Brain microvascular endothelial cell (primary cell): ENCODE data around the gene SFTA2.

Experiments
- DNase-seq: peaks from one replicate; pipeline ENCODE4 v3.0.0-alpha.2; 2020
- H3K27ac ChIP-seq: fragments of 250-450 bp; sonication (Bioruptor Pico); 2 replicates; pipeline ENCODE4 v1.5.1; 2020; ENCODE audit warnings: mild to moderate bottlenecking, moderate library complexity
- H3K27me3 ChIP-seq: fragments of 250-450 bp; sonication (Bioruptor Pico); replicated peaks from 2 replicates; pipeline ENCODE4 v1.5.1; 2020; ENCODE audit warnings: mild to moderate bottlenecking
- H3K36me3 ChIP-seq: fragments of 250-450 bp; sonication (Bioruptor Pico); replicated peaks from 2 replicates; pipeline ENCODE4 v1.5.1; 2020; ENCODE audit warnings: mild to moderate bottlenecking
- H3K4me3 ChIP-seq: 2 replicates; pipeline ENCODE4 v1.5.1; 2011; ENCODE audit warnings: low read depth, mild to moderate bottlenecking, control low read depth, low read length, moderate library complexity
- in situ Hi-C: cut with HindIII; loops from 2 replicates; pipeline ENCODE4 v1.10.0; 2017; ENCODE audit warnings: low sequenced_read_pairs, low pct_ligation_motif_present
- TF ChIP-seq, protein P1 (sequence below): IDR thresholded peaks from 2 replicates; pipeline ENCODE4 v1.5.1; 2011; ENCODE audit warnings: low read depth, mild to moderate bottlenecking, moderate library complexity, low read length, control low read depth, inconsistent platforms; ENCODE audit errors: missing control alignments

The SFTA2 gene

DNA sequence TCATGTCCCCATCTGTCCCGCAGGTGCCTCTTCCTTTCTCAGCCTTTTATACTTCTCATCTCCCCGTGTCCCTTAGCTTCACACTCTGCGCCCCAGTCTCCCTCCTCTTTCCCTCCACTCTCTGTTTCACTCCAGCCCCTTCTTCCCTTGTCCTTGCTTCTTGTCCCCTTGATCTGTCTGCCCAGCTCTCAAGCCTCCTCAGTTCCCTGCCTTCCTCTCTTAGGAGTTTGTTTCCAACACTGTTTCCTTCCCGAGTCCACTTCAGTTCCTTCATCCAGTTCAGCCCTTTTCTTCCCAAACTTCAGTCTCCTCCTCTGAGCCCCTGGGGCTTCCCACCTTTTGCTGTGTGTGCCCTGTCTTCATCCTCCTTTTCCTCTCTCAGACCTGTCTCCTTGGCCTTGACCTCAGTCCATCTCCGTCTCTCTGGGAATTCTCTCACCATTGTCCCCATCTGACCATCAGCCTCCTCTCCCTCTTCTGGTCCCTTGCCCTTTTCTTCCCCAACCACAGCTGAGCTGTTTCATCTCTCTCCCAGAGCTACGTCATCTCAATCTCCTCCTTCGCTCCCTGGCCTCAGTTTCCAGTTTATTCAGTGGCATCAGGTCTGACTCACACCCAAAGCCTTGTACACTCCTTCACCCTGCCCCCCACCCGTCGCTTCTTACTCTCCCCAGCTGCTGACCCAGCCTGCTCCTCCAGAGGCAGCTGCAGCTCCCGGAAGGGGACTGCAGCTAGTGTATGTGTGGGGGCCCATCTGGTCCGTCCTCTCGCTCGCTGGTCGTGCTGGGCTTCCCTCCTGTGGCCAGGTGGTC lies 50.4 kb downstream of the SFTA2 start:
- in situ Hi-C loops = no loop called here
- TF ChIP-seq, protein P1, sequence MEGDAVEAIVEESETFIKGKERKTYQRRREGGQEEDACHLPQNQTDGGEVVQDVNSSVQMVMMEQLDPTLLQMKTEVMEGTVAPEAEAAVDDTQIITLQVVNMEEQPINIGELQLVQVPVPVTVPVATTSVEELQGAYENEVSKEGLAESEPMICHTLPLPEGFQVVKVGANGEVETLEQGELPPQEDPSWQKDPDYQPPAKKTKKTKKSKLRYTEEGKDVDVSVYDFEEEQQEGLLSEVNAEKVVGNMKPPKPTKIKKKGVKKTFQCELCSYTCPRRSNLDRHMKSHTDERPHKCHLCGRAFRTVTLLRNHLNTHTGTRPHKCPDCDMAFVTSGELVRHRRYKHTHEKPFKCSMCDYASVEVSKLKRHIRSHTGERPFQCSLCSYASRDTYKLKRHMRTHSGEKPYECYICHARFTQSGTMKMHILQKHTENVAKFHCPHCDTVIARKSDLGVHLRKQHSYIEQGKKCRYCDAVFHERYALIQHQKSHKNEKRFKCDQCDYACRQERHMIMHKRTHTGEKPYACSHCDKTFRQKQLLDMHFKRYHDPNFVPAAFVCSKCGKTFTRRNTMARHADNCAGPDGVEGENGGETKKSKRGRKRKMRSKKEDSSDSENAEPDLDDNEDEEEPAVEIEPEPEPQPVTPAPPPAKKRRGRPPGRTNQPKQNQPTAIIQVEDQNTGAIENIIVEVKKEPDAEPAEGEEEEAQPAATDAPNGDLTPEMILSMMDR = no peak
- Histone ChIP-seq H3K27ac (no peak overlapping the region), H3K4me3 (no peak overlapping the region), H3K36me3 (no peaks in the 10 kb centered on the region), H3K27me3 (no peaks in the 10 kb centered on the region)
- peak; percentile 15 for DNase-seq
